ENCODE results near the gene CARM1. TPM values are rescaled to one million over a fixed set of nuclear protein-coding genes. Genes with fewer than 3 reads are reported as not detected.

The CARM1 gene
- total and polyA plus RNA-seq, 2 of the 13 experiments (the other 11 are each of a cell fraction or from before 2014, with no cell fraction given), result 27.6 to 55.8 TPM

GRCh38 chr19:10960314-10961072 lies 89.1 kb downstream of the CARM1 start, which contains the start of gene SMARCA4 (continued):
- TF ChIP-seq, protein P1, sequence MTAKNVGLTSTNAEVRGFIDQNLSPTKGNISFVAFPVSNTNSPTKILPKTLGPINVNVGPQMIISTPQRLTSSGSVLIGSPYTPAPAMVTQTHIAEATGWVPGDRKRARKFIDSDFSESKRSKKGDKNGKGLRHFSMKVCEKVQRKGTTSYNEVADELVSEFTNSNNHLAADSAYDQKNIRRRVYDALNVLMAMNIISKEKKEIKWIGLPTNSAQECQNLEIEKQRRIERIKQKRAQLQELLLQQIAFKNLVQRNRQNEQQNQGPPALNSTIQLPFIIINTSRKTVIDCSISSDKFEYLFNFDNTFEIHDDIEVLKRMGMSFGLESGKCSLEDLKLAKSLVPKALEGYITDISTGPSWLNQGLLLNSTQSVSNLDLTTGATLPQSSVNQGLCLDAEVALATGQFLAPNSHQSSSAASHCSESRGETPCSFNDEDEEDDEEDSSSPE (CRISPR knock-in tag; IDR thresholded peaks at IDR 0.05), result peak; percentile 69
- TF ChIP-seq, protein P2, sequence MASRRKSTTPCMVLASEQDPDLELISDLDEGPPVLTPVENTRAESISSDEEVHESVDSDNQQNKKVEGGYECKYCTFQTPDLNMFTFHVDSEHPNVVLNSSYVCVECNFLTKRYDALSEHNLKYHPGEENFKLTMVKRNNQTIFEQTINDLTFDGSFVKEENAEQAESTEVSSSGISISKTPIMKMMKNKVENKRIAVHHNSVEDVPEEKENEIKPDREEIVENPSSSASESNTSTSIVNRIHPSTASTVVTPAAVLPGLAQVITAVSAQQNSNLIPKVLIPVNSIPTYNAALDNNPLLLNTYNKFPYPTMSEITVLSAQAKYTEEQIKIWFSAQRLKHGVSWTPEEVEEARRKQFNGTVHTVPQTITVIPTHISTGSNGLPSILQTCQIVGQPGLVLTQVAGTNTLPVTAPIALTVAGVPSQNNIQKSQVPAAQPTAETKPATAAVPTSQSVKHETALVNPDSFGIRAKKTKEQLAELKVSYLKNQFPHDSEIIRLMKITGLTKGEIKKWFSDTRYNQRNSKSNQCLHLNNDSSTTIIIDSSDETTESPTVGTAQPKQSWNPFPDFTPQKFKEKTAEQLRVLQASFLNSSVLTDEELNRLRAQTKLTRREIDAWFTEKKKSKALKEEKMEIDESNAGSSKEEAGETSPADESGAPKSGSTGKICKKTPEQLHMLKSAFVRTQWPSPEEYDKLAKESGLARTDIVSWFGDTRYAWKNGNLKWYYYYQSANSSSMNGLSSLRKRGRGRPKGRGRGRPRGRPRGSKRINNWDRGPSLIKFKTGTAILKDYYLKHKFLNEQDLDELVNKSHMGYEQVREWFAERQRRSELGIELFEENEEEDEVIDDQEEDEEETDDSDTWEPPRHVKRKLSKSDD (CRISPR knock-in tag; IDR thresholded peaks at IDR 0.05; ENCODE audit: low read depth), result peak; percentile 77; the same call in 1 of the 2 replicates
- TF ChIP-seq BATF2 (CRISPR knock-in tag; IDR thresholded peaks at IDR 0.05) (0 out of 2 replicates have a peak, but pooled peaks have one; percentile 33), ZNF276 (CRISPR knock-in tag; IDR thresholded peaks at IDR 0.05; ENCODE audit: low read depth) (no peak; the same call in 1 of the 2 replicates), PHB2 (IDR thresholded peaks at IDR 0.05; ENCODE audit: partially characterized antibody) (no peak), ZFP82 (CRISPR knock-in tag; IDR thresholded peaks at IDR 0.05; ENCODE audit: borderline replicate concordance) (no peak), MAX (IDR thresholded peaks at IDR 0.05) (peak; percentile 92), AGO2 (optimal IDR thresholded peaks at IDR 0.05; ENCODE audit: low read depth, low read length) (peak; percentile 85), GPN1 (CRISPR knock-in tag; IDR thresholded peaks at IDR 0.05; ENCODE audit: borderline replicate concordance) (no peak; the same call in 1 of the 2 replicates), ZNF317 (CRISPR knock-in tag; IDR thresholded peaks at IDR 0.05) (peak; percentile 49; the same call in 1 of the 2 replicates)
- TF ChIP-seq, protein P3, sequence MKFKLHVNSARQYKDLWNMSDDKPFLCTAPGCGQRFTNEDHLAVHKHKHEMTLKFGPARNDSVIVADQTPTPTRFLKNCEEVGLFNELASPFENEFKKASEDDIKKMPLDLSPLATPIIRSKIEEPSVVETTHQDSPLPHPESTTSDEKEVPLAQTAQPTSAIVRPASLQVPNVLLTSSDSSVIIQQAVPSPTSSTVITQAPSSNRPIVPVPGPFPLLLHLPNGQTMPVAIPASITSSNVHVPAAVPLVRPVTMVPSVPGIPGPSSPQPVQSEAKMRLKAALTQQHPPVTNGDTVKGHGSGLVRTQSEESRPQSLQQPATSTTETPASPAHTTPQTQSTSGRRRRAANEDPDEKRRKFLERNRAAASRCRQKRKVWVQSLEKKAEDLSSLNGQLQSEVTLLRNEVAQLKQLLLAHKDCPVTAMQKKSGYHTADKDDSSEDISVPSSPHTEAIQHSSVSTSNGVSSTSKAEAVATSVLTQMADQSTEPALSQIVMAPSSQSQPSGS (CRISPR knock-in tag; IDR thresholded peaks at IDR 0.05), result peak; percentile 68; the same call in 1 of the 2 replicates
